ENCODE data around the gene MRPS6. TPM values are rescaled to one million over a fixed set of nuclear protein-coding genes. Genes with fewer than 3 reads are reported as not detected.

Gene MRPS6
- total RNA-seq (2013; cell fraction: nucleolus; rRNA removed) = 47.5 and 49.3 TPM in 2 replicates
- total RNA-seq (2014; rRNA removed) (32.5 and 37.3 TPM in 2 replicates), total RNA-seq (2014; rRNA removed; fragmentation: Illumina TruSeq; extraction: Trizol) (39.8 and 41.0 TPM in 2 replicates), total RNA-seq (2021) (97.0 and 101 TPM in 2 replicates), polyA plus RNA-seq (2011; rRNA removed) (45.1 and 61.3 TPM in 2 replicates), polyA plus RNA-seq (2014; fragmentation: Illumina TruSeq; extraction: Trizol) (107 TPM in 2 replicates), polyA plus RNA-seq (2014; fragmentation: Nextera tagmentation; extraction: Ambion mirVana) (10 to 100 TPM; 55.6 to 95.2 TPM), polyA plus RNA-seq (2014; rRNA removed) (61.5 and 85.5 TPM in 2 replicates), polyA plus RNA-seq (2016; fragmentation: Nextera tagmentation; extraction: Ambion mirVana) (100 to 1,000 TPM; 228 to 232 TPM), polyA minus RNA-seq (2011; rRNA and poly(A)+ RNA removed) (23.5 and 29.5 TPM in 2 replicates), Bru-seq, nascent RNA (percentile 96 among the genes with signal in this experiment), BruChase-seq, experiment 1, labeled RNA remaining after a 6-hour chase (percentile 100 among the genes with signal in this experiment), BruChase-seq, experiment 2, labeled RNA remaining after a 2-hour chase (percentile 100 among the genes with signal in this experiment)
- polyA plus RNA-seq (2011; ENCODE audit: low read depth) = 58.7 TPM
- polyA plus RNA-seq (2011; cell fraction: cytosol; rRNA removed) = 39.0 and 43.6 TPM in 2 replicates
- 67.4 and 71.1 TPM in 2 replicates for polyA plus RNA-seq (2011; cell fraction: nucleus; rRNA removed)
- polyA plus RNA-seq (2012) = 74.7 and 85.0 TPM in 2 replicates
- polyA minus RNA-seq (2011; cell fraction: cytosol; rRNA and poly(A)+ RNA removed) = 5.1 and 10.1 TPM in 2 replicates
- 46.3 and 56.4 TPM in 2 replicates for polyA minus RNA-seq (2011; cell fraction: nucleus; rRNA and poly(A)+ RNA removed)
- long read RNA-seq, experiment 1, transcript MRPS6-201 (3 exons, 990 nt) = major isoform, 64 of 69 reads
- long read RNA-seq, experiment 1, partial matches to known transcripts = 0 of 69 reads
- long read RNA-seq, experiment 1, other reads (novel, unspliced or antisense) = 3 of 69 reads
- long read RNA-seq, experiment 2, transcript MRPS6-202 (5 exons, 1,061 nt) = minor isoform, 5 of 421 reads
- long read RNA-seq, experiment 2, transcript MRPS6-201 (3 exons, 990 nt) = major isoform, 394 of 421 reads
- long read RNA-seq, experiment 2, partial matches to known transcripts = 1 of 421 reads
- long read RNA-seq, experiment 2, other reads (novel, unspliced or antisense) = 19 of 421 reads

GRCh38 chr21:34073032-34073748 lies at the start of gene MRPS6, which contains the start of gene SLC5A3:
TSS of gene MRPS6 (plus strand) at chr21:34073578. CDS start at chr21:34073701, 123 bp downstream.
TSS of gene SLC5A3 (plus strand) at chr21:34073578. CDS start at chr21:34095199, 21,621 bp downstream.
- H3K4me2 ChIP-seq (ENCODE audit: control insufficient read depth, insufficient read depth) = peak within 1 kb of the TSS; percentile 93
- H3K9me3 ChIP-seq (replicated peaks; ENCODE audit: control insufficient read depth, insufficient read depth, low read length) = no peaks in the 10 kb centered on the region
- ChIA-PET POLR2A (interaction anchor here (0.7 to 1.2 kb wide), 6 partner anchors 26 to 125 kb away, joined by 3 to 5 read pairs (median 4); no protein-coding TSS in a partner anchor), CTCF (interaction anchor here (2.7 kb wide), 1 partner anchor 149 kb away, joined by 11 read pairs; no protein-coding TSS in a partner anchor), SMC1A (ENCODE audit: uncharacterized antibody, unreplicated experiment) (interaction anchor here (0.9 to 6.8 kb wide), 4 partner anchors 17 to 104 kb away, joined by 3 to 118 read pairs (median 10); no protein-coding TSS in a partner anchor), RAD21 (ENCODE audit: unreplicated experiment) (interaction anchor here (0.6 to 7.0 kb wide), 6 partner anchors 32 to 868 kb away, joined by 3 to 51 read pairs (median 6); no protein-coding TSS in a partner anchor)
- peak within 1 kb of the TSS; percentile 91 for H3K4me3 ChIP-seq
- peak within 1 kb of the TSS; percentile 83 for H3K9ac ChIP-seq (ENCODE audit: control insufficient read depth, insufficient read depth, low read length)
- no peaks in the 10 kb centered on the region; a peak in 1 of 4 replicates for H3K36me3 ChIP-seq (ENCODE audit: control insufficient read depth in 2 of 2, insufficient read depth in 2 of 2, low read length in 1 of 2)
- no peaks in the 10 kb centered on the region for H4K20me1 ChIP-seq (ENCODE audit: control insufficient read depth, insufficient read depth)
- peak; percentile 75 for ATAC-seq
- BruUV-seq (replicated peaks) = no TSS peak
- in situ Hi-C loops (cut with MboI) = loop anchor here (5.0 kb wide), 1 partner anchor 126 kb away; no protein-coding TSS in a partner anchor
- H3K27ac ChIP-seq (ENCODE audit: control insufficient read depth, insufficient read depth) = peak within 1 kb of the TSS; percentile 72
- no peak for FAIRE-seq
- H3K27me3 ChIP-seq (replicated peaks in 1 of 2; ENCODE audit: control insufficient read depth in 2 of 2, insufficient read depth in 2 of 2, low read length in 1 of 2) = no peaks in the 10 kb centered on the region
- DNase-seq (ENCODE audit: low read depth, low spot score) = no peak
- intact Hi-C loops (cut with micrococcal nuclease; ENCODE audit: unreplicated experiment) = no loop called here
- H3K79me2 ChIP-seq (ENCODE audit: control insufficient read depth, insufficient read depth, low read length) = peaks cover 46% of the 10 kb centered on the region
- 2% methylated on average over 57 of the region's 104 CpGs for WGBS (ENCODE audit: insufficient coverage, insufficient replicate concordance, low lambda C conversion rate, missing lambda C conversion rate)
- peak within 1 kb of the TSS; percentile 81 for H2AFZ ChIP-seq (ENCODE audit: control insufficient read depth, low read depth, low read length)
- peaks cover 11% of the 10 kb centered on the region for H3K4me1 ChIP-seq (ENCODE audit: control insufficient read depth, insufficient read depth, low read length)
- TF ChIP-seq SUZ12 (IDR thresholded peaks at IDR 0.05; ENCODE audit: unreplicated experiment) (no peak), STAT3 (IDR thresholded peaks at IDR 0.05; ENCODE audit: low read depth, low read length) (no peak), SP1 (IDR thresholded peaks at IDR 0.05; ENCODE audit: low read depth, low read length) (no peak), TARDBP (IDR thresholded peaks at IDR 0.05; ENCODE audit: borderline replicate concordance) (no peak), WRNIP1 (IDR thresholded peaks at IDR 0.05; ENCODE audit: borderline replicate concordance, low read depth, low read length) (no peak), MTA2 (IDR thresholded peaks at IDR 0.05; ENCODE audit: low read depth) (no peak), E2F8 (IDR thresholded peaks at IDR 0.05; ENCODE audit: low read depth, partially characterized antibody) (no peak), RB1 (IDR thresholded peaks at IDR 0.05; ENCODE audit: borderline replicate concordance) (peak; percentile 75; the same call in 1 of the 2 replicates), ZNF207 (IDR thresholded peaks at IDR 0.05; ENCODE audit: borderline replicate concordance) (0 out of 2 replicates have a peak, but pooled peaks have one; percentile 25), CBFB (IDR thresholded peaks at IDR 0.05; ENCODE audit: low read depth) (peak; percentile 48; the same call in 1 of the 2 replicates), KDM1A (IDR thresholded peaks at IDR 0.05; ENCODE audit: borderline replicate concordance) (no peak), FOXM1 (IDR thresholded peaks at IDR 0.05; ENCODE audit: low read depth, low read length) (no peak), RUNX3 (IDR thresholded peaks at IDR 0.05; ENCODE audit: low read length) (no peak), TCF7 (IDR thresholded peaks at IDR 0.05; ENCODE audit: borderline replicate concordance) (no peak), ASH2L (IDR thresholded peaks at IDR 0.05; ENCODE audit: borderline replicate concordance, low read depth) (no peak), KAT2A (conservative IDR thresholded peaks at IDR 0.05; ENCODE audit: control insufficient read depth, low read depth, low read length) (no peak), CHD1 (IDR thresholded peaks at IDR 0.05; ENCODE audit: low read depth, low read length) (peak; percentile 66; the same call in 1 of the 2 replicates)

All from GM12878 (cell line).